ENCODE results near the gene ELOVL6.
"Not testable (repeated sequence)": the region's sequence is repeated elsewhere in the genome, so short reads cannot be mapped to it uniquely, and the experiment has no call there.

The ELOVL6 gene

DNA sequence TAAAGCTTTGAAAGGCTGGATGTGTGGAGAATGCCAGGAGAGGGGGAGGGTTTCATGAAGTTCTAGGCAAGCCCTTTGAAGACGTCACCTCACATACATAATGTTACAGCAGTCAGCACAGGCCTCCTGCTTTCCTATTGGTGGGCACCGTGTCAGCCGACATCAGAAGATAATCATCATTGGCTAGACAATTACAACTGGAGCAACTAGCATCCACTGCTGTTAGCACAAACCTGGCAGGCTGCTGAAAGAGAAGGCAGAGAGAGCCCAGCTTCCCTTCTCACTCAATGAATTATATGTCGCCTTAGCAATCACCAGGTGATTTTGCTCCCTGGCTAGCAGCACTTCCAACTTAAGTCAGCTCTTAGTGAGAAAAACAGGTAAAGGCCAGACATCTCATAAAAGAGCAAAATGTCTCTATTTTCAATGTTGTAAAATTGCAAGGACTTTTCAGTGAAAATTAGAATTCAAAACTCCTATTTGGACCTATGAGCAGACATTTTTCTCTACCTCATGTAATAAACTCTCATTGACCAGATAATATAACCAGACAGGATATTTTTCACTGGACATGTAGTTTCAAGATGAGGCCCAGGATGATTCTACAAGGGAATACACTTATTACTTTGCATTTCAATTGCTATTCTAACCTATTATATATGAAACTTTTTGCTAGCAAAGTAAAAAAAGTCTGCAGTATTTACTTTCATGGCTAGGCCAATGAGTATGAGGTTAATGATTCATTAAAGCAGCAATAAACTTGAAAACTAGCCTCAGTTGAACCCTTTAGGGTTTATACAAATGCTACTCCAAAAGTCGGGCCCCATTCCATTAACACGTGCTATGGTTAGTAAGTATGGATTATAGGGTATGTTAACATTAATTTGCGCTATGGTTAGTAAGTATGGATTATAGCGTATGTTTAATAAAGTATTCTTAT is 4.3 kb downstream of the ELOVL6 start:
- TF ChIP-seq, protein P1, sequence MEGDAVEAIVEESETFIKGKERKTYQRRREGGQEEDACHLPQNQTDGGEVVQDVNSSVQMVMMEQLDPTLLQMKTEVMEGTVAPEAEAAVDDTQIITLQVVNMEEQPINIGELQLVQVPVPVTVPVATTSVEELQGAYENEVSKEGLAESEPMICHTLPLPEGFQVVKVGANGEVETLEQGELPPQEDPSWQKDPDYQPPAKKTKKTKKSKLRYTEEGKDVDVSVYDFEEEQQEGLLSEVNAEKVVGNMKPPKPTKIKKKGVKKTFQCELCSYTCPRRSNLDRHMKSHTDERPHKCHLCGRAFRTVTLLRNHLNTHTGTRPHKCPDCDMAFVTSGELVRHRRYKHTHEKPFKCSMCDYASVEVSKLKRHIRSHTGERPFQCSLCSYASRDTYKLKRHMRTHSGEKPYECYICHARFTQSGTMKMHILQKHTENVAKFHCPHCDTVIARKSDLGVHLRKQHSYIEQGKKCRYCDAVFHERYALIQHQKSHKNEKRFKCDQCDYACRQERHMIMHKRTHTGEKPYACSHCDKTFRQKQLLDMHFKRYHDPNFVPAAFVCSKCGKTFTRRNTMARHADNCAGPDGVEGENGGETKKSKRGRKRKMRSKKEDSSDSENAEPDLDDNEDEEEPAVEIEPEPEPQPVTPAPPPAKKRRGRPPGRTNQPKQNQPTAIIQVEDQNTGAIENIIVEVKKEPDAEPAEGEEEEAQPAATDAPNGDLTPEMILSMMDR (IDR thresholded peaks at IDR 0.05; ENCODE audit: control extremely low read depth, extremely low read depth, low read depth, missing control alignments) = no peak
- peak; percentile 77 for DNase-seq (ENCODE audit: extremely low spot score)
- ChIA-PET CTCF (interaction anchor here (0.7 to 1.5 kb wide), 3 partner anchors 9 to 145 kb away, joined by 3 to 4 read pairs (median 3); no protein-coding TSS in a partner anchor), POLR2A (no interaction called here)

DNA sequence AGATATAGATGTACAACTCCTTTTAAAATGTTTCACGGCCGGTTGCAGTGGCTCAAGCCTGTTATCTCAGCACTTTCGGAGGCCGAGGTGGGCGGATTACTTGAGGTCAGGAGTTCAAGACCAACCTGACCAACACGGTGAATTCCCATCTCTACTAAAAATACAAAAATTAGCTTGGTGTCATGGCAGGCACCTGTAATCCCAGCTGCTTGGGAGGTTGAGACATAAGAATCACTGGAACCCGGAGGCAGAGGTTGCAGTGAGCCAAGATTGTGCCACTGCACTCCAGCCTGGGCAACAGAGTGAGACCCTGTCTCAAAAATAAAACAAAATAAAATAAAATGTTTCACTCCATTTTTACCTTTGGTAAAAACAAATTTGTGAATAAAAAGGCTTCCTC is 5.1 kb downstream of the ELOVL6 start:
- POLR2A ChIA-PET; DNase-seq (ENCODE audit: extremely low spot score): not testable (repeated sequence)
- CTCF ChIA-PET = interaction anchor here (0.7 to 1.5 kb wide), 3 partner anchors 8 to 144 kb away, joined by 3 to 4 read pairs (median 3); no protein-coding TSS in a partner anchor

GRCh38 chr4:110190249-110190648 is 8.2 kb downstream of the ELOVL6 start:
- ChIA-PET CTCF (interaction anchor here (1.4 kb wide), 1 partner anchor 10 kb away, joined by 3 read pairs; no protein-coding TSS in a partner anchor), POLR2A (no interaction called here)
- TF ChIP-seq, protein P1 (IDR thresholded peaks at IDR 0.05; ENCODE audit: control extremely low read depth, extremely low read depth, low read depth, missing control alignments) = no peak
- no peak for DNase-seq (ENCODE audit: extremely low spot score)

DNA sequence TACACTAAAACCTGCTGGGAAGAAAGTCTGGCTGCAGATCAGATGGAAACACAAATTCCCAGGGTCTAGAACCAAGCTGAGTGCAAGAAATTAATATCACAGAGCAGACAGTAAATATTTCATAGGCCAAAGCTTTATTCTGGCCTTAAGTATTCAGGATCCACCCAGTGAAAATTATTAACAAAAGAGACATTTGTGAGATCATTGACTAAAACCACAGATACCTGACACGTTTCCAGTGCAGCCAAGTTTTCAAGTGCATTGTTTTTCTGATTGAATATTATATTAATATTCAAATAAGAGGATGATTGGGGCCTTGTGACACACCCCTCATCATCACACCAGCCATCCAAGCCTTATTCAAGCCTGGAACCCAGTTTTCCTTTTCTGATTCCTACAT is 10.3 kb downstream of the ELOVL6 start:
- POLR2A ChIA-PET = no interaction called here
- CTCF ChIA-PET = interaction anchor here (1.0 to 1.6 kb wide), 3 partner anchors 11 to 190 kb away, joined by 3 to 4 read pairs (median 4); no protein-coding TSS in a partner anchor
- no peak for DNase-seq (ENCODE audit: extremely low spot score)
- TF ChIP-seq, protein P1 (IDR thresholded peaks at IDR 0.05; ENCODE audit: control extremely low read depth, extremely low read depth, low read depth, missing control alignments) = no peak

DNA sequence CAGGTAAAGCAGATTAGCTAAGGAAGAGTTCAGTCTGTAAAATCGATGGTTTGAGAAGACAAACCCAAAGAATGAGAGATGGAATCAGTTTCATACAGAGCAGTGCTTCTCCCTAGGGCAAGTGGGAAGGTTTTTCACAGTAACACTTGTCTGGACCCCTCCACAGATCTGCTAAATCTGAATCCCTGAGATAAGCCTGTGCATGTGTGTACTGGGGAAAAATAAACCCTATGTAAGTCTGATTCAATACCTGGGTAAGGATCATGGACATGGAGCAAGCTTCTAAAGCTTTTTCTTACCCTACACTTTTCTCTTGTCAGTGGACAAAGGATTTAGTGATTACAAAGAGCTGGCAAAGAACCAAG is 13.6 kb downstream of the ELOVL6 start:
- CTCF ChIA-PET = interaction anchor here (0.9 to 1.6 kb wide), 6 partner anchors 9 to 329 kb away, joined by 3 to 6 read pairs (median 3); no protein-coding TSS in a partner anchor
- POLR2A ChIA-PET = no interaction called here
- TF ChIP-seq, protein P1 (IDR thresholded peaks at IDR 0.05; ENCODE audit: control extremely low read depth, extremely low read depth, low read depth, missing control alignments) = no peak
- no peak for DNase-seq (ENCODE audit: extremely low spot score)

DNA sequence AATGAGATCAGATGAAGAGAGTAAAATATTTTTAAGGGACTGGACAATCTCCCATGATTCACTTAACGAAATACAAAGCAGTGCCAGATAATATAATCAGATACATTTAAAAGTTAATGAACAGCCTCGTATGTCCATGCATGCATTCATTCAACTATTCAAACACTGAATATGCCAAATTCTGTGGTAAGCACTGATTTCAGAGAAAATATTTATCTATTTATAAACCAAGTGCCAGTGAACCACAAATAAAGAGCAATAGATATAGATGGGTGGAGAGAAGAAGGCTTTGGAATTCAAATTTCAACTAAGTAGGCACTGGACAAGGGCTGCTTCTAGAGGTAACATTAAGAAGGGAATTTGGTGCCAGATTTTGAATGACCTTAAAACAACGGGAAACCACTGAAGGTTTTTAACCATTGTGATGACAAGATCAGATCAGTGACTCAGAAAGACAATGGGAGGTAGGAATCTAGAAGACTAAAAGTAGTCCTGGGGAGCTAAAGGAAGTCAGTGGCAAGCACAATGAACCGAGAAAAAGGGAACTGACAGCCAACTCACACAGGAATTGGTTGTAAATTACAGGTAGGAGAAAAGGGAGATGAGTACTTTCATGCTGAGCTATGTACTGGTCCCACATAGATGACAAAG is 14.2 kb downstream of the ELOVL6 start:
- POLR2A ChIA-PET = no interaction called here
- no peak for DNase-seq (ENCODE audit: extremely low spot score)
- CTCF ChIA-PET = interaction anchor here (0.9 to 1.6 kb wide), 5 partner anchors 9 to 330 kb away, joined by 3 to 6 read pairs (median 3); no protein-coding TSS in a partner anchor
- TF ChIP-seq, protein P1 (IDR thresholded peaks at IDR 0.05; ENCODE audit: control extremely low read depth, extremely low read depth, low read depth, missing control alignments) = no peak
